Mesothelial cell of epicardium (in vitro differentiated cells): ENCODE data around the gene TSPAN3. TPM values are rescaled to one million over a fixed set of nuclear protein-coding genes. Genes with fewer than 3 reads are reported as not detected.

Source experiments
- DNase-seq, 2 experiments: peaks; one replicate each; pipeline ENCODE4 v3.0.0; 2021; ENCODE audit warnings: low spot score in 2 of 2; ENCODE audit not compliant: unreplicated experiment in 2 of 2
- H3K27ac Mint-ChIP-seq: 2 replicates; pipeline ENCODE4 v1.8.0; 2021; ENCODE audit warnings: mixed read lengths
- H3K27me3 Mint-ChIP-seq: 2 replicates; pipeline ENCODE4 v1.8.0; 2021; ENCODE audit warnings: low read depth, mixed read lengths
- H3K36me3 Mint-ChIP-seq: 2 replicates; pipeline ENCODE4 v1.8.0; 2021; ENCODE audit warnings: mixed read lengths
- H3K4me1 Mint-ChIP-seq: 2 replicates; pipeline ENCODE4 v1.8.0; 2021; ENCODE audit warnings: mixed read lengths
- H3K4me3 Mint-ChIP-seq: 2 replicates; pipeline ENCODE4 v1.8.0; 2021; ENCODE audit warnings: mild to moderate bottlenecking, moderate library complexity, mixed read lengths
- H3K9me3 Mint-ChIP-seq: 2 replicates; pipeline ENCODE4 v1.8.0; 2021; ENCODE audit warnings: mixed read lengths
- total RNA-seq: library from RNA; stranded (reverse); gene quantifications from 3 replicates; pipeline ENCODE4 v1.2.1, GENCODE V29; 2021
- TF ChIP-seq, protein P1 (sequence below): fragments of 200-600 bp; sonication (generic); IDR thresholded peaks from one replicate; pipeline ENCODE4 v1.5.0; 2021; ENCODE audit warnings: antibody characterized with exemption; ENCODE audit not compliant: unreplicated experiment

The TSPAN3 gene
- total RNA-seq = 301 to 312 TPM (median 307 TPM) in 3 replicates

- H3K4me1 Mint-ChIP-seq = peaks cover 42% of the 10 kb centered on the region
- H3K36me3 Mint-ChIP-seq = peaks cover 2% of the 10 kb centered on the region
- H3K4me3 Mint-ChIP-seq = peak within 1 kb of the TSS; percentile 72
- peaks cover 5% of the 10 kb centered on the region for H3K27me3 Mint-ChIP-seq
- TF ChIP-seq, protein P1, sequence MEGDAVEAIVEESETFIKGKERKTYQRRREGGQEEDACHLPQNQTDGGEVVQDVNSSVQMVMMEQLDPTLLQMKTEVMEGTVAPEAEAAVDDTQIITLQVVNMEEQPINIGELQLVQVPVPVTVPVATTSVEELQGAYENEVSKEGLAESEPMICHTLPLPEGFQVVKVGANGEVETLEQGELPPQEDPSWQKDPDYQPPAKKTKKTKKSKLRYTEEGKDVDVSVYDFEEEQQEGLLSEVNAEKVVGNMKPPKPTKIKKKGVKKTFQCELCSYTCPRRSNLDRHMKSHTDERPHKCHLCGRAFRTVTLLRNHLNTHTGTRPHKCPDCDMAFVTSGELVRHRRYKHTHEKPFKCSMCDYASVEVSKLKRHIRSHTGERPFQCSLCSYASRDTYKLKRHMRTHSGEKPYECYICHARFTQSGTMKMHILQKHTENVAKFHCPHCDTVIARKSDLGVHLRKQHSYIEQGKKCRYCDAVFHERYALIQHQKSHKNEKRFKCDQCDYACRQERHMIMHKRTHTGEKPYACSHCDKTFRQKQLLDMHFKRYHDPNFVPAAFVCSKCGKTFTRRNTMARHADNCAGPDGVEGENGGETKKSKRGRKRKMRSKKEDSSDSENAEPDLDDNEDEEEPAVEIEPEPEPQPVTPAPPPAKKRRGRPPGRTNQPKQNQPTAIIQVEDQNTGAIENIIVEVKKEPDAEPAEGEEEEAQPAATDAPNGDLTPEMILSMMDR = no peak
- DNase-seq = peak; percentile 92 to 96
- H3K9me3 Mint-ChIP-seq = no peaks in the 10 kb centered on the region
- H3K27ac Mint-ChIP-seq = peak within 1 kb of the TSS; percentile 90
These were observed at the start of gene TSPAN3 for GRCh38 chr15:77070495-77071304. TSS of gene TSPAN3 (minus strand) at chr15:77071109. CDS start at chr15:77070954, 155 bp downstream.

DNA sequence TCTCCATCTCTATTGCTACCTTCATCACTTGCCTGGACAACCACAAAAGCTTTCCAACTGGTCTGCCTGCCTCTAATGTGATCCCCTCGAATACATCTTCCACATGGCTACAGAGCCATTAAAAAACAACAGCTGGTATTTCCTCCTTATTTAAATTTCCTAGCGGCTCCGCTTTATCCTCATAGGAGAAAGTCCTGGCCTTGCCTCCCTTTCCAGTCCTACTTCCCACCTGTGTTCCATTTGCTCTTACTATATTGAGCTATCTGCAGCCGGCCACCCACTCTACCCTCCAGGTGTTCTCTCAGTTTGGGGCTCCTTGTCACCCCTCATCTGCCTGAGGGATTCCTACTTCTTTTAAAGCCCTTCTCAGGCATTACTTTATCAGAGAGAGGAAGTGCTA is 49.7 kb upstream of the TSPAN3 start:
- TF ChIP-seq, protein P1 = no peak
- Mint-ChIP-seq H3K4me3 (no peak overlapping the region), H3K9me3 (no peaks in the 10 kb centered on the region), H3K4me1 (peaks cover 51% of the 10 kb centered on the region), H3K27me3 (no peaks in the 10 kb centered on the region), H3K36me3 (peaks cover 2% of the 10 kb centered on the region), H3K27ac (peak overlapping the region; percentile 28)
- no peak for DNase-seq

GRCh38 chr15:77119446-77119845 is 48.5 kb upstream of the TSPAN3 start:
- TF ChIP-seq, protein P1 = no peak
- Mint-ChIP-seq H3K36me3 (peaks cover 5% of the 10 kb centered on the region), H3K27me3 (no peaks in the 10 kb centered on the region), H3K9me3 (no peaks in the 10 kb centered on the region), H3K4me3 (no peak overlapping the region), H3K4me1 (peaks cover 51% of the 10 kb centered on the region), H3K27ac (peak overlapping the region; percentile 60)
- DNase-seq = no peak

DNA sequence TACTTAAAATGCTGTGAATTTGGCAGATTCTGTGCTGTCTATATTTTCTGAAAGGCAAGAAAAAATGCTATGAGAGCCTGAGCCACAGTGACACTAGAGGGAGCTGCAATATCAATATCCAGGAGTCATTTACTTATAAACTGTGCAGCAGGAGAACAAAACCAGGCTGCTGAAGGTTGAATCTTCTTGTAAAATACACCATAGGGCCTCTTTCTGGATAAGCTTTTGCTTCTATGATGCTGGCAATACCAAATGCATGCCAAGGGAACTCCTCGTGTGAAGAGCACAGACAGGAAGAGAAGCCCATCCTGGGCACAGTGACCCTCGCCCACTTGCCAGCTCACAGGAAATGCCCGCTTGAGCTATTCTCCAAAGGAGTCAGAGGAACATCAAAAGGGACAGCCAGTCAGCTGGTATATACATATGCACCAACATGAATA is 48.0 kb upstream of the TSPAN3 start:
- no peak for DNase-seq
- Mint-ChIP-seq H3K9me3 (no peaks in the 10 kb centered on the region), H3K27me3 (no peaks in the 10 kb centered on the region), H3K27ac (peak overlapping the region; percentile 60), H3K36me3 (peaks cover 10% of the 10 kb centered on the region), H3K4me3 (no peak overlapping the region), H3K4me1 (peaks cover 51% of the 10 kb centered on the region)
- TF ChIP-seq, protein P1 = no peak

DNA sequence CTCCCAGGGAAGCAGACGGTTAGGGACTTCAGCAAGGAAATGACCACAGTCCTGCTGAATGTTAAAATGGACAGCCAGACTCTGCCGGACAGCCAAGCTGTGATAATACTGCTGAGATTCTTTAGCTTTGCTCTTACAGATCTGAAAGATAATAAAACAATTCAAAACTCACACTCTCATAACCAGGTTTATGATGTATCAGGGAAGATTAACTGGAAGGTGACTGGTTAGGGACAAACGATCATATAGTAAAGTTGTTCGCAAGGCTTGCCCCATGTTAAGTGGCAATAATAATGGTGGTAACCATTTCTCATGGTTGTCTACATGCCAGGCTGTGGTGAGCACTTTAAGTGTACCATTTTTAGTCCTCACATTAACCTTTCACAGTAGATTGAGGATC is 44.3 kb upstream of the TSPAN3 start:
- Mint-ChIP-seq H3K4me3 (no peak overlapping the region), H3K27me3 (no peaks in the 10 kb centered on the region), H3K36me3 (peaks cover 15% of the 10 kb centered on the region), H3K9me3 (no peaks in the 10 kb centered on the region), H3K27ac (no peak overlapping the region), H3K4me1 (peaks cover 48% of the 10 kb centered on the region)
- TF ChIP-seq, protein P1 = no peak
- DNase-seq = no peak
